GM06990 (cell line): Measurements from ENCODE around the gene PSMA3.

Source experiments
- DNase-seq: peaks from one replicate; pipeline ENCODE4 v3.0.0-alpha.2; 2011; ENCODE audit not compliant: insufficient read length; ENCODE audit errors: extremely low read depth
- H3K27me3 ChIP-seq: replicated peaks from 2 replicates; pipeline ENCODE4 v1.6.0; 2011; ENCODE audit warnings: low read length; ENCODE audit not compliant: control insufficient read depth, insufficient read depth
- H3K36me3 ChIP-seq: 2 replicates; pipeline ENCODE4 v1.5.1; 2011; ENCODE audit warnings: low read length; ENCODE audit not compliant: control insufficient read depth, insufficient read depth
- H3K4me3 ChIP-seq: replicated peaks from 2 replicates; pipeline ENCODE4 v1.5.1; 2011; ENCODE audit warnings: low read depth, mild to moderate bottlenecking, control low read depth, low read length
- TF ChIP-seq, protein P1 (sequence below): IDR thresholded peaks from 2 replicates; pipeline ENCODE4 v1.5.1; 2011; ENCODE audit warnings: low read length, control low read depth, mild to moderate bottlenecking, inconsistent platforms; ENCODE audit not compliant: insufficient read depth, poor library complexity, severe bottlenecking

The PSMA3 gene

DNA sequence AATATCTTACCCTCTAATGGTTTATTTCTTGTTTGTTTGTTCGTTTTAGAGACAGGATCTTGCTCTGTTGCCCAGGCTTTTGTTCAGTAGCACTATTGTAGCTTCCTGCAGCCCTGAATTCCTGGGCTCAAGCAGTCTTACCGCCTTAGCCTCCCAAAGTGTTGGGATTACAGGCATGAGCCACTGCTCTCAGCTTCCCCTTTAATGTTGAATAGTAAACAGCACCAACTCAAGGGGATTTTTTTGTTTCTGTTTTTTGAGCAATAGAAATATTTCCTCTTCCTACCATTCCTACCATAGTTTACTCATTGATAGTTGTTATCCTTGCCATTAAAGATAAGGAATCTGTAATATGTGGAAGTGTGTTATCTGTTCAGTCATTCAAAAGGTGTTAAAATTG is 64.4 kb downstream of the PSMA3 start:
- no peak for DNase-seq
- H3K27me3 ChIP-seq: no peaks in the 10 kb centered on the region
- TF ChIP-seq, protein P1, sequence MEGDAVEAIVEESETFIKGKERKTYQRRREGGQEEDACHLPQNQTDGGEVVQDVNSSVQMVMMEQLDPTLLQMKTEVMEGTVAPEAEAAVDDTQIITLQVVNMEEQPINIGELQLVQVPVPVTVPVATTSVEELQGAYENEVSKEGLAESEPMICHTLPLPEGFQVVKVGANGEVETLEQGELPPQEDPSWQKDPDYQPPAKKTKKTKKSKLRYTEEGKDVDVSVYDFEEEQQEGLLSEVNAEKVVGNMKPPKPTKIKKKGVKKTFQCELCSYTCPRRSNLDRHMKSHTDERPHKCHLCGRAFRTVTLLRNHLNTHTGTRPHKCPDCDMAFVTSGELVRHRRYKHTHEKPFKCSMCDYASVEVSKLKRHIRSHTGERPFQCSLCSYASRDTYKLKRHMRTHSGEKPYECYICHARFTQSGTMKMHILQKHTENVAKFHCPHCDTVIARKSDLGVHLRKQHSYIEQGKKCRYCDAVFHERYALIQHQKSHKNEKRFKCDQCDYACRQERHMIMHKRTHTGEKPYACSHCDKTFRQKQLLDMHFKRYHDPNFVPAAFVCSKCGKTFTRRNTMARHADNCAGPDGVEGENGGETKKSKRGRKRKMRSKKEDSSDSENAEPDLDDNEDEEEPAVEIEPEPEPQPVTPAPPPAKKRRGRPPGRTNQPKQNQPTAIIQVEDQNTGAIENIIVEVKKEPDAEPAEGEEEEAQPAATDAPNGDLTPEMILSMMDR: no peak
- no peak overlapping the region for H3K4me3 ChIP-seq
- peaks cover 3% of the 10 kb centered on the region for H3K36me3 ChIP-seq

DNA sequence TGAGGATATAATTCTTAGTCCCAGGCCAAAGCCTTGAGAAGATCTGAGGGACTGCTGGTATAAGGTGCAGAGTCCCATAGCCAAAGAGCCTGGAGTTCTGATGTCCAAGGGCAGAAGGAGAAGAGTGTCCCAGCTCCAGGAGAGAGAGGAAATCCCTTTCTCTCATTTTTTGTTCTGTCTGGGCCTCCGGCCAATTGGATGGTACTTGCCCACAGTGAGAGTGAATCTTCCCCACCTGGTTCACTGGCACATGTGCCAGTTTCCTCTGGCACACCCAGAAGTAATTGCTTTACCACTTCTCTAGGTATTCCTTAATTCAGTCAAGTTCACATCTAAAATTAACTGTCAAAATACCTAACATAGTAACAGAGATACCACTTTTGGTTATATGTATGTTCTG is 69.1 kb downstream of the PSMA3 start:
- Histone ChIP-seq H3K27me3 (no peaks in the 10 kb centered on the region), H3K36me3 (peaks cover 3% of the 10 kb centered on the region), H3K4me3 (no peak overlapping the region)
- TF ChIP-seq, protein P1: no peak
- DNase-seq: no peak

DNA sequence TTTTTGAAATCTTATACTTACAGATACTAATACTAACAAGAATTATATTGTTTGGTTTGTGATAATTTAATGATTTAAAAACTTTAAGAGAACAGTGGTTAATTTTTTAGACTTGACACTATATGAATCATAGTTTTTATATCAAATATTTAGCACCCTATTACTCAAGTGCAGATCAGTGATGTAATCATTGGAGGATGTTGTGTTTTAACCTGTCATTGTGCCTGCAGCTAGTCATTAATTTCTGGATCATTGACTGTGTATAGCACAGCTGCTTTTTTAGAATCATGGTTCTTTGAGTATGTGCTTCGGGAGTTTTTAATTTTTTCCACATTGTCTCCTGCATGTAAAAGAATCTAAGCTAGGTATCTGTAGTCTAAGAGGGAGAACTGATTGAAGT is 71.0 kb downstream of the PSMA3 start:
- DNase-seq: no peak
- Histone ChIP-seq H3K4me3 (no peak overlapping the region), H3K36me3 (peaks cover 5% of the 10 kb centered on the region), H3K27me3 (no peaks in the 10 kb centered on the region)
- TF ChIP-seq, protein P1: no peak
